ENCODE measurements around the gene RITA1. TPM values are rescaled to one million over a fixed set of nuclear protein-coding genes. Genes with fewer than 3 reads are reported as not detected.
"Not testable (repeated sequence)": the region's sequence is repeated elsewhere in the genome, so short reads cannot be mapped to it uniquely, and the experiment has no call there.

Gene RITA1, protein sequence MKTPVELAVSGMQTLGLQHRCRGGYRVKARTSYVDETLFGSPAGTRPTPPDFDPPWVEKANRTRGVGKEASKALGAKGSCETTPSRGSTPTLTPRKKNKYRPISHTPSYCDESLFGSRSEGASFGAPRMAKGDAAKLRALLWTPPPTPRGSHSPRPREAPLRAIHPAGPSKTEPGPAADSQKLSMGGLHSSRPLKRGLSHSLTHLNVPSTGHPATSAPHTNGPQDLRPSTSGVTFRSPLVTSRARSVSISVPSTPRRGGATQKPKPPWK
- total RNA-seq (2014; rRNA removed; shearing (Covaris generic)) = 28.8 and 47.2 TPM in 2 replicates

DNA sequence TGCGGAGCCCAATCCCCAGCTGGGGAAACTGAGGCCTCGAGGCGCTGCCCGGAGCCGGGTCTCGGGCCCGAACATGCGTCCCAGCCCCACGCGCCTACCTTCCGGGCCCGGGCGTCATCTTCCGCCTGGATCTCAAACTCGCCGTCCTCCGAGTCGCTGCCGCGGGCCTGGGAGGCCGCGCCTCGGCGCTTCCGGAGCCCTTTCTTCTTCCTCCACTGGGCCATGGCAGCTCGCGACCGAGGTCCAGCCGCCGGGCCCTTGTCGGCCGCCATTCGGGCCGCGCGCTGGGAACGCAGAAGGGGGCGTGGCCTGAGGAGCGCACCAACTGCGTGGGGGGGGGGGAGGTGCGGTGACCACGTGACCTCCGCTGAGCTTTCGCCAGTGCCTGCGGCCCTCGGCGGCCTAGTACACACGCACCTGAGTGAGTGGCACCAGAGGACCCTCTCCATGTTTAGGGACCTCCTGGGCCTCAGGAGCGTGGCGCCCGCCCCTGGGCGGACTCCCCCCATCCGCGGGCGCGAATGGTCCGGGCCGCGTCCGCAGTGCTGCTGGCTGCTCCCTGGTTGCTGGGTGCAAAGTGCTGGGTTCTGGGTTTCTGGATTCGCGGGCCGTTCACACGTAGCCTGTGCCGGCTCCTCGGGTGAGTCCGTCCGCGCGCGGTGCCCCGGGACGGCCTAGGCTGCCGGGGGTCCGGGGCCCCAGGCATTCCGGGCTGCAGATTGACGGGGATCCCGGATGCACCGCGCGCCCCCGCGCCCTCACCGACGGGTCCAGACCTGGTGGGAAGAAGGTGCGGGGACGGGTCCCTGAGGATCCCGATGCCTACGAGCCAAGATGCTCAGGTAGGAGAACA is at the start of gene RITA1, which contains the start of gene DDX54:
RITA1 (plus strand) TSS at position 542 of the 853 bp plus-strand sequence. CDS start 1,026 bp downstream, outside the sequence.
DDX54 (minus strand) TSS at position 299 of the 853 bp plus-strand sequence; CDS start at position 272, 27 bp downstream.
- DNase-seq (ENCODE audit: low read depth) = peak; percentile 66

DNA sequence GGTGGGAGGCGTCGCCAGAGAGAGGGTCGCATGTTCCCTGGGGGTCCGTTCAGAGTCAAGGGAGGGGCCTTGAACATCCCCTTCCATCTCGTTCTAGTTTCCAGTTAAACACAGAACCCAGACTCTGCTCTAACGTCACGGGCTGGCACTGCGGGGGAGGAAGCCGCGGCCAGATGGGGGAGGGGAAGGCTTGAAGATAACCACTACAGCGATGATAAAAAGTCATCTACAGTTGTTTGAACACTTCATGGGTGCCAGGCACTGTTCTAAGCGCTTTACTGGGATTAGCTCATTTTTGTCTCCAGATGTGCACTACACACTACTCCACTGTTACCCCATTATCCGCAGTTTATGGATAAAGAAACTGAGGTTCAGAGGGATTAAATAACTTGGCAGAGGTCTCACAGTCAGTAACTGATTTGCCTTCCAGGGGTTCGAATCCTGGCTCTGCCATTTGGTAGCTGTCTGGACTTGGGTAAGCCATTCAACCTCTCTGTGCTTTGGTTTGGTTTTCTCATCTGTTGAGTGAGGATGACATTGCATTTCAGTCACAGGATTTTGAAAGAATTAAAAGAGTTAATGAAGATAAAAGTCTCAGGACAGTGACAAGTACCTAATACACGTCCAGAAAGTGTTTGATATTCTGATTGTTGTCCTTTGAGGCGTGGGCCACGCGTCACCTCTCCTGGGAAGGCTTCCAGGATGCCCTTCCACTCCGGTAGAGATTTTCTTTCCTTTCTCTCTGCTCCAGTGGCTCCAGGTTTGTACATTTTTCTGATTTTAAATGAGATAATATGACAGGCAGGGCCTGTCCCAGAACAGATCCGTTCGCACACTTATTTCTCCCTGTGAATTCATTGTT is 49.2 kb upstream of the RITA1 start:
- no peak for DNase-seq (ENCODE audit: low read depth)

GRCh38 chr12:113136990-113137511 is 48.5 kb upstream of the RITA1 start:
- no peak for DNase-seq (ENCODE audit: low read depth)

- DNase-seq (ENCODE audit: low read depth) = no peak
These were observed 47.4 kb upstream of the RITA1 start for GRCh38 chr12:113137861-113138783.

- DNase-seq (ENCODE audit: low read depth) = no peak
These were observed 46.7 kb upstream of the RITA1 start for GRCh38 chr12:113138826-113139225.

- no peak for DNase-seq (ENCODE audit: low read depth)
These were observed 44.8 kb upstream of the RITA1 start for GRCh38 chr12:113140706-113141105.

DNA sequence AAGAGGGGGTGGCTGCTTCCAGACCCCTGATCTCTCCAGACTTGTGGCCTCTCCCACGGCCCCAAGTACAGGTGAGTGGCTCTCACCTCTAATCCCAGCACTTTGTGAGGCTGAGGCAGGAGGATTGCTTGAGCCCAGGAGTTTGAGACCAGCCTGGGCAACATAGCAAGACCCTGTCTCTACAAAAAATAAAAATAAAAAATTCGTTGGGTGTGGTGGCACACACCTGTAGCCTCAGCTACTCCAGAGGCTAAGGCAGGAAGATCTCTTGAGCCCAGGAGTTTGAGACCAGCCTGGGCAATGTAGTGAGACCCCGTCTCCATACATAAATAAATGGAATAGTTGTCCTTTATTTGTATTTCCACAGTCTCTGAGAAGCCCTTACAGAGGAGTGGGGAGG is 43.8 kb upstream of the RITA1 start:
- not testable (repeated sequence) for DNase-seq (ENCODE audit: low read depth)

DNA sequence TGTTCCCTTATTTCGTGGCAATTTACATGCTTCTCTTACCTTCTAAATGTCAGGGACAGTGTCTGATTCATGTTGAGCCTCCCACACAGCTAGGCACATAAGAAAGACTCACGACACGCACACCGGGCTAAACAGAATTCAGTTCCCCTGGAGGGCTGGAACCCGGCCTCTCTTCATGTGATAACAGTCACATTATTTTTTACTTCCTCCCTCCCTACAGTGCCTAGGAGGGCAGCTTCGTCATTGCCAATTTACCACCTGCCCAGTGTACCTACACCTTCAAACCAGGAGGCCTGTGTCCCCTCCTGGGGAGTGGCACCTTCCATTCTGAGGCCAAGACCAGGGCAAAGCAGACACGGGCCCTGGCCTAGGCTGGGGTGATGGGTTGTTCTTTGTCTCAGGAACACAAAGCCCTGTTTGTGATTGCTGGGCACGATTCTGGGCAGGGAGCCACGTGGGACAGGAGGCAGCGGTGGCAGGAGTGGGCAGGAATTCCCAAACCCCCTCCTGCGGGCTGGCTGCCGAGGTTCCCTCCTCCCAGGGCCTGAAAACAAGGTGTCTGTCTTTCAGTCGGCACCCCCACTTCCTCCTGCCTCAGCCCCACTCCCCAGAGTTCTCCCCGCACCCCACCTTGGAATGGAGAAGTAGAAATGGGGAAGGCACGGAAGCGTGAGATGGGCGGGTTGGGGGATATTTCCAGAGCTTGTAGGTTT is 43.2 kb upstream of the RITA1 start:
- no peak for DNase-seq (ENCODE audit: low read depth)

GRCh38 chr12:113142886-113143332 is 42.6 kb upstream of the RITA1 start:
- no peak for DNase-seq (ENCODE audit: low read depth)

DNA sequence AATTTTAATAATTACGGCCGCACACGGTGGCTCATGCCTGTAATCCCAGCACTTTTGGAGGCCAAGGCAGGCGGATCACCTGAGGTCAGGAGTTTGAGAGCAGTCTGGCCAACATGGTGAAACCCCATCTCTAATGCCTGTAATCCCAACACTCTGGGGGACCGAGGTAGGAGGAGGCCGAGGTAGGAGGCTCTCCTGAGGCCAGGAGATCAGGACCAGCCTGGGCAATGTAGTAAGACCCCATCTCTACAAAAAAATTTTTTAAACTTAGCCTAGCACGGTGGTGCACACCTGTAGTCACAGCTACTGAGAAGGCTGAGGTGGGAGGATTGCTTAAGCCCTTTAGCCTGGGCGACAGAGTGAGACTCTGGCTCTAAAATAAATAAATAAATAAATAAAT is 41.6 kb upstream of the RITA1 start:
- no peak for DNase-seq (ENCODE audit: low read depth)

DNA sequence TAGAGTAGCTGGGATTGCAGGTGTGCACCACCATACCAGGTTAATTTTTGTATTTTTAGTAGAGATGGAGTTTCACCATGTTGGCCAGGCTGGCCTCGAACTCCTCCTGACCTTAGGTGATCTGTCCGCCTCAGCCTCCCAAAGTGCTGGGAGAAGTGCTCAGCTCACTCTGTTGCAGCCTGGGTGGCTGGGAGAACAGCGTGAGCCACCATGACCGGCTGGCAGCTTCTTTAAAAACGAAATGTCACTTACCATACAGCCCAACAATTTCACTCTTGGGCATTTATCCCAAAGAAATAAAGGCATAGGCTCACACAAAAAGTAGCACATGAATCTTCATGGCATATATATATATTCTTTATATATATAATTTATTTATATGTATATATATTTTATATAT is 40.7 kb upstream of the RITA1 start:
- DNase-seq (ENCODE audit: low read depth) = no peak

DNA sequence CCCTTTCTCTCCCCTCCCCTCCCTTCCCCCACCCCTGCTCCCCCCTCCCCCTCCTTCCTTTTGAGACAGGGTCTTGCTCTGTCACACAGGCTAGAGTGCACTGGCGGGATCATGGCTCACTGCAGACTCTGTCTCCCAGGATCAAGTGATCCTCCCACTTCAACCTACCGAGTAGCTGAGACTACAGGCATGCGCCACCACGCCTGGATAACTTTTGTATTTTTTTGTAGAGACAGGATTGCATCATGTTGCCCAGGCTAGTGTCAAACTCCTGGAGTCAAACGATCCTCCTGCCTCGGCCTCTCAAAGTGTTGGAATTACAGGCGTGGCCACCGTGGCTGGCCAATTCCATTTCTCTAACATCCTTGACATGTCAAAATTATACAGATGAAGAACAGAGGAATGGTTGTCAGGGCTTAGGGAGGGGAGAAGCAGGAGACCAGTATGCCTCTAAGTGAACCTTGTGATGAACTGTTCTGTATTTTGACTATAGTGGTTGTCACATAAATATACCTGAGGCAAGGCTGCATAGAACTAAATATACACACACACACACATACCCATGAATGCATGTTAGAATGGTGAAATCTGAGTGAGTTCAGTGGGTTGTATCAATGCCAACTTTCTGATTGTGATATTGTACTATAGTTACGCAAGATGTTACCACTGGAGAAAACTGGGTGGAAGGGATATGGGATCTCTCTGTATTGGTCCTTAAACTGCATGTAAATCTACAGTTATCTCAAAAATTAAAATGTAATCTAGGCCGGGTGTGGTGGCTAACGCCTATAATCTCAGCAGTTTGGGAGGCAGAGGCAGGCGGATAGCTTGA is 39.6 kb upstream of the RITA1 start:
- DNase-seq (ENCODE audit: low read depth) = no peak

DNA sequence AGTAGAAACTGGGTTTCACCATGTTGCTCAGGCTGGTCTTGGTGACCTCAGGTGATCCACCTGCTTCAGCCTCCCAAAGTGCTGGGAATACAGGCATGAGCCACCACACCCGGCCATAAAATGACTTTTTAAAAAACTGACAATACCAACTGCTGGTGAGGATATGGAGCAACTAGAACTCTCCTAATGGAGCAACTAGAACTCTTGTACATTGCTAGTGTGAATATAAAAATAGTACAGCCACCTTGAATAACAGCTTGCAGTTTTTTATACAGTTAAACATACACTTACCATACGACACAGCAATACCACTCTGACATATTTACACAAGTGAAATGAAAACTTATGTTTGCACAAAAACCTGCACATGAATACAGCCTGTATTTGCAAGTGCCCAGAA is 38.5 kb upstream of the RITA1 start:
- no peak for DNase-seq (ENCODE audit: low read depth)

- DNase-seq (ENCODE audit: low read depth) = peak; percentile 94
These were observed 36.0 kb upstream of the RITA1 start, which contains the start of gene CFAP73 for GRCh38 chr12:113149361-113150150. TSS of gene CFAP73 (plus strand) at chr12:113149724. CDS start at chr12:113149858, 134 bp downstream.

DNA sequence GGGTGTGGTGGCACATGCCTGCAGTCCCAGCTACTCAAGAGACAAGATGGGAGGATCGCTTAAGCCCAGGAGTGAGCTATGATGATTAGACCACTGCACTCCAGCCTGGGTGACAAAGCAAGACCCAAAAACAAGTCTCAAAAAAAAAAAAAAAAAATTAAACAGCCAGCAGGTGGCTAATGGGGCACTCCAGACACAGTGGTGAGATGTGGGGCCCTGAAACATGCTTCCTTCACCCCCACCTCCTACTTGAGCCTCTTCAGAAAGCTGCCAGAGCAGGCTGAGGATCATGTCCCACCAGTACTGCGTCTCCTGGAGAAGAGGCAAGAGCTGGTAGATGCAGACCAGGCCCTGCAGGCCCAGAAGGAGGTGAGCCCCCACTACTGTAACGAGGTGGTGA is 33.9 kb upstream of the RITA1 start:
- DNase-seq (ENCODE audit: low read depth) = no peak

DNA sequence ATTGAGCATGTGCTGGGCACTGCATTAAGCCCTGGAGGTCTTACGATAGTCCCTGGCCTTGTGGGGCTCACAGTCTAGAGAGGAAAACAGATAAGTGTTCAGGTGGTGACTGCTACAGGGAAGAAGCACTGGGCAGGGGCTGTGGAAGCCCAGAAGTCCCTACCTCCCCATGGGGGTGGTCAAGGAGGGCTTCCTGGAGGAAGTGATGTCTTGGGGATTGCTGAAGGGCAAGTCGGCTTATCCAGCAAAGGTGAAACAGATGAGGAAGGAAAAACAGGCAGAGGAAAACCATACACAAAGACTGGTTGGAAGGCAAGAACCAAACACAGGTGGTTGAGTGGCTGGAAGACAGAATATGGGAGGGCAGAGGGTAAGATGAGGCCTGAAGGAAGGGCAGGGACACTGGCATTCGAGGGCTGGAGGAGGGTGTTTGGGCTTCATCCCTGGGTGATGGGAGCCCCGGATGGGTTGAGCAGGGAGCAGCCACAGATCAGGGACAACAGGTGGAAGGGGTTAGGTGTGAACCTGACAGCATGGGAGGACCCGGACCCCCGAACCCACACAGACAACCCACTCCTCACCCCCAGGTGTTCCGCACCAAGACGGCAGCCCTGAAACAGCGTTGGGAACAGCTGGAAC is 33.2 kb upstream of the RITA1 start:
- DNase-seq (ENCODE audit: low read depth) = no peak
